ENCODE data around the gene RNF123. TPM values are rescaled to one million over a fixed set of nuclear protein-coding genes. Genes with fewer than 3 reads are reported as not detected.

Gene RNF123
- total and polyA plus RNA-seq, 2 donors (not counting 3 experiments of a cell fraction or from before 2014, with no cell fraction given) = 43.4 to 59.3 TPM

DNA sequence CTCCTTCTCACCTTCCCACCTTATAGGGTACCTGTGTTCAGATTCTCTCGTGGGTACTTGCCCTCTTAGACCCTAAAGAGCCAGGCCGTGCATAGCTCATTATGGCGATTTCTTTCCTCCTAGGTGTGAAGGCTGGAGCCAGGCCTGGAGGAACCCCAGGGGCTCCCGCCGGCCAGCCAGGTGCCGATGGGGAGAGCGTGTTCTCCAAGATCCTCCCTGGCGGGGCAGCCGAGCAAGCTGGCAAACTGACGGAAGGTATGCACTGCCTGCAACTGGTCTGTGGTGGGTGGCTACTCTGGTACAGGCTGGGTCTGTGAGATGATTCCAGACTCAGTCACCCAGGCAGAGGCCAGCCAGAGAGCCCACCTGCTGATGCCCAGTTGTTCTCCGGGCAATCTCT is 25.1 kb upstream of the RNF123 start:
- no peak for FAIRE-seq
- Histone ChIP-seq H3K4me2 (ENCODE audit: insufficient read depth, low read length) (no peak overlapping the region), H3K4me3 (replicated peaks in 1 of 3; ENCODE audit: insufficient read depth in 1 of 3, low read depth in 1 of 3, low read length in 3 of 3) (no peak overlapping the region), H3K4me1 (ENCODE audit: control insufficient read depth, extremely low read depth, insufficient read depth, low read length) (no peaks in the 10 kb centered on the region), H3K27me3 (ENCODE audit: control insufficient read depth in 2 of 2, insufficient read depth in 2 of 2, low read length in 2 of 2) (peaks cover 0 to 2% of the 10 kb centered on the region in 2 experiments), H3K9me3 (replicated peaks; ENCODE audit: control insufficient read depth, insufficient read depth, low read length) (no peaks in the 10 kb centered on the region), H3K9ac (replicated peaks; ENCODE audit: extremely low read depth, insufficient read depth, low read length) (no peak overlapping the region), H4K20me1 (replicated peaks; ENCODE audit: control insufficient read depth, extremely low read depth, insufficient read depth, low read length) (no peaks in the 10 kb centered on the region), H3K79me2 (ENCODE audit: control insufficient read depth, insufficient read depth, low read length) (no peaks in the 10 kb centered on the region), H3K36me3 (ENCODE audit: control insufficient read depth in 2 of 2, extremely low read depth in 1 of 2, insufficient read depth in 2 of 2, low read length in 2 of 2) (no peaks in the 10 kb centered on the region), H3K9me1 (replicated peaks; ENCODE audit: control insufficient read depth, extremely low read depth, insufficient read depth, low read length) (no peaks in the 10 kb centered on the region), H2AFZ (ENCODE audit: low read depth, low read length) (no peak overlapping the region), H3K27ac (ENCODE audit: insufficient read depth, low read depth, low read length) (no peak overlapping the region)
- BruUV-seq (replicated peaks) = no TSS peak
- ChIA-PET CTCF (interaction anchor here (5.3 kb wide), 1 partner anchor 124 kb away, joined by 34 read pairs; no protein-coding TSS in a partner anchor), POLR2A (no interaction called here)
- intact Hi-C loops (cut with micrococcal nuclease) = no loop called here
- DNase-seq (ENCODE audit: low read depth, low spot score) = no peak
- dilution Hi-C loops (cut with MboI; ENCODE audit: extremely low pct_ligation_motif_present, low sequenced_read_pairs) = no loop called here
- TF ChIP-seq, protein P1, sequence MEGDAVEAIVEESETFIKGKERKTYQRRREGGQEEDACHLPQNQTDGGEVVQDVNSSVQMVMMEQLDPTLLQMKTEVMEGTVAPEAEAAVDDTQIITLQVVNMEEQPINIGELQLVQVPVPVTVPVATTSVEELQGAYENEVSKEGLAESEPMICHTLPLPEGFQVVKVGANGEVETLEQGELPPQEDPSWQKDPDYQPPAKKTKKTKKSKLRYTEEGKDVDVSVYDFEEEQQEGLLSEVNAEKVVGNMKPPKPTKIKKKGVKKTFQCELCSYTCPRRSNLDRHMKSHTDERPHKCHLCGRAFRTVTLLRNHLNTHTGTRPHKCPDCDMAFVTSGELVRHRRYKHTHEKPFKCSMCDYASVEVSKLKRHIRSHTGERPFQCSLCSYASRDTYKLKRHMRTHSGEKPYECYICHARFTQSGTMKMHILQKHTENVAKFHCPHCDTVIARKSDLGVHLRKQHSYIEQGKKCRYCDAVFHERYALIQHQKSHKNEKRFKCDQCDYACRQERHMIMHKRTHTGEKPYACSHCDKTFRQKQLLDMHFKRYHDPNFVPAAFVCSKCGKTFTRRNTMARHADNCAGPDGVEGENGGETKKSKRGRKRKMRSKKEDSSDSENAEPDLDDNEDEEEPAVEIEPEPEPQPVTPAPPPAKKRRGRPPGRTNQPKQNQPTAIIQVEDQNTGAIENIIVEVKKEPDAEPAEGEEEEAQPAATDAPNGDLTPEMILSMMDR (IDR thresholded peaks at IDR 0.05; ENCODE audit: extremely low read depth in 1 of 2, insufficient read depth in 1 of 2, low read depth in 1 of 2, low read length in 2 of 2) = no peak
- TF ChIP-seq EZH2 (IDR thresholded peaks at IDR 0.05; ENCODE audit: borderline replicate concordance, low read depth, low read length, severe bottlenecking) (no peak), FOS (IDR thresholded peaks at IDR 0.05; ENCODE audit: borderline replicate concordance, insufficient read depth, low read length) (no peak), POLR2A (IDR thresholded peaks at IDR 0.05; ENCODE audit: low read depth, low read length) (no peak), POLR2AphosphoS5 (IDR thresholded peaks at IDR 0.05; ENCODE audit: insufficient read depth, low read depth, low read length) (no peak), MYC (IDR thresholded peaks at IDR 0.05; ENCODE audit: low read depth, low read length) (no peak), GATA2 (IDR thresholded peaks at IDR 0.05; ENCODE audit: insufficient read depth, insufficient read length, low read depth, low read length) (no peak), JUN (IDR thresholded peaks at IDR 0.05; ENCODE audit: borderline replicate concordance, insufficient read depth, insufficient read length, low read depth) (no peak)
- TF ChIP-seq, protein P2, sequence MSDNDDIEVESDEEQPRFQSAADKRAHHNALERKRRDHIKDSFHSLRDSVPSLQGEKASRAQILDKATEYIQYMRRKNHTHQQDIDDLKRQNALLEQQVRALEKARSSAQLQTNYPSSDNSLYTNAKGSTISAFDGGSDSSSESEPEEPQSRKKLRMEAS (IDR thresholded peaks at IDR 0.05; ENCODE audit: insufficient read depth, insufficient read length) = no peak
